ENCODE data around the gene CMTM8.
A peak's percentile ranks its signal among the peaks of the same experiment; 100 is the strongest.
"Not testable (repeated sequence)": the region's sequence is repeated elsewhere in the genome, so short reads cannot be mapped to it uniquely, and the experiment has no call there.

The CMTM8 gene

GRCh38 chr3:32216172-32216783 lies 22.2 kb upstream of the CMTM8 start:
- H3K27ac Mint-ChIP-seq = no peak overlapping the region
- no peak overlapping the region for H3K4me3 Mint-ChIP-seq
- DNase-seq = no peak
- H3K4me1 Mint-ChIP-seq (ENCODE audit: low read depth) = no peaks in the 10 kb centered on the region
- no peaks in the 10 kb centered on the region for H3K36me3 Mint-ChIP-seq (ENCODE audit: low read depth)
- peaks cover 11% of the 10 kb centered on the region for H3K27me3 Mint-ChIP-seq
- H3K9me3 Mint-ChIP-seq = peaks cover 9% of the 10 kb centered on the region

DNA sequence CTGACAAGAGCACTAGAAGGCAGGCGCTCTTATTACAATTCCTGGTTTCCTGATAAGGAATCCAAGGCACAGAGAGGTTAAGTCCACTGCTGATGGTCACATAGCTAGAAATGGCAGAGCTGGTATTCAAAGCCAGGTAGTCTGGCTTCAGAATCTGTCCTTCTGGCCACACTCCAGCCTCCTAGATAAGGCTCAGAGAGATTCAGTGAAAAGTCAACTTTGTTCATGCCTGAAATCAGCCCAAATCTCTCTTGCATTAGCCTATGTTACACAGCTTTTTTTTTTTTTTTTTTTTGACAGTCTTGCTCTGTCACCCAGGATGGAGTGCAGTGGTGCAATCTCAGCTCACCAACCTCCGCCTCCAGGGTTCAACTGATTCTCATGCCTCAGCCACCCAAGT lies 21.1 kb upstream of the CMTM8 start:
- no peak overlapping the region for H3K4me3 Mint-ChIP-seq
- peaks cover 9% of the 10 kb centered on the region for H3K9me3 Mint-ChIP-seq
- H3K36me3 Mint-ChIP-seq (ENCODE audit: low read depth) = no peaks in the 10 kb centered on the region
- H3K27me3 Mint-ChIP-seq = peaks cover 11% of the 10 kb centered on the region
- H3K27ac Mint-ChIP-seq = no peak overlapping the region
- no peaks in the 10 kb centered on the region for H3K4me1 Mint-ChIP-seq (ENCODE audit: low read depth)
- no peak for DNase-seq

- peaks cover 20% of the 10 kb centered on the region for H3K27me3 Mint-ChIP-seq
- no peak overlapping the region for H3K4me3 Mint-ChIP-seq
- no peaks in the 10 kb centered on the region for H3K36me3 Mint-ChIP-seq (ENCODE audit: low read depth)
- H3K4me1 Mint-ChIP-seq (ENCODE audit: low read depth) = no peaks in the 10 kb centered on the region
- no peak overlapping the region for H3K27ac Mint-ChIP-seq
- peaks cover 9% of the 10 kb centered on the region for H3K9me3 Mint-ChIP-seq
- DNase-seq = no peak
Observed at GRCh38 chr3:32219537-32219936, 18.9 kb upstream of the CMTM8 start.

GRCh38 chr3:32220006-32220405 lies 18.5 kb upstream of the CMTM8 start:
- Mint-ChIP-seq H3K9me3 (peaks cover 9% of the 10 kb centered on the region), H3K27me3 (peaks cover 20% of the 10 kb centered on the region), H3K4me1 (ENCODE audit: low read depth) (no peaks in the 10 kb centered on the region), H3K36me3 (ENCODE audit: low read depth) (no peaks in the 10 kb centered on the region), H3K27ac (no peak overlapping the region), H3K4me3 (no peak overlapping the region)
- DNase-seq = no peak

DNA sequence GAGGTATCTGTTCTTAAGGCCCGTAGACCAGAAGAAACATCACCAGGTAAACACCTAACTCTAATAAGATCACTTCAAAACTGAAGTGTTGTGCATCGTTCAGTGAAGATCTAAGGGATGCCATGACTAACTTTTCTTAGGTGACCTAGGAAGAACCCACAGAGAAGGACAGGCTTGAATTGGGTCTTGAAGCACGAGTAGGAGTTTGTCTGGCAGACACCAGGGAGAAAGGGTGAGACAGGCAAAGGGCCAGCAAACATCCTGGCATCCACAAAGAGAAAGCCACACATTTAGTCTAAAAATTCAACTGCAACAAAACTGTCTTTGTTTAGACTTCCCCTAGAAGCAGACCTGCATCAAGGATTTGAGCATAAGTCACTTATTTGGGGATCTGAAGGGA lies 15.5 kb upstream of the CMTM8 start:
- Mint-ChIP-seq H3K27me3 (peaks cover 18% of the 10 kb centered on the region), H3K9me3 (peaks cover 9% of the 10 kb centered on the region), H3K27ac (no peak overlapping the region), H3K4me3 (no peak overlapping the region), H3K36me3 (ENCODE audit: low read depth) (no peaks in the 10 kb centered on the region), H3K4me1 (ENCODE audit: low read depth) (peaks cover 4% of the 10 kb centered on the region)
- DNase-seq = no peak

GRCh38 chr3:32224016-32224516 lies 14.4 kb upstream of the CMTM8 start:
- no peak overlapping the region for H3K27ac Mint-ChIP-seq
- no peaks in the 10 kb centered on the region for H3K36me3 Mint-ChIP-seq (ENCODE audit: low read depth)
- no peak overlapping the region for H3K4me3 Mint-ChIP-seq
- H3K27me3 Mint-ChIP-seq = peaks cover 13% of the 10 kb centered on the region
- peaks cover 9% of the 10 kb centered on the region for H3K9me3 Mint-ChIP-seq
- H3K4me1 Mint-ChIP-seq (ENCODE audit: low read depth) = peaks cover 4% of the 10 kb centered on the region
- no peak for DNase-seq

DNA sequence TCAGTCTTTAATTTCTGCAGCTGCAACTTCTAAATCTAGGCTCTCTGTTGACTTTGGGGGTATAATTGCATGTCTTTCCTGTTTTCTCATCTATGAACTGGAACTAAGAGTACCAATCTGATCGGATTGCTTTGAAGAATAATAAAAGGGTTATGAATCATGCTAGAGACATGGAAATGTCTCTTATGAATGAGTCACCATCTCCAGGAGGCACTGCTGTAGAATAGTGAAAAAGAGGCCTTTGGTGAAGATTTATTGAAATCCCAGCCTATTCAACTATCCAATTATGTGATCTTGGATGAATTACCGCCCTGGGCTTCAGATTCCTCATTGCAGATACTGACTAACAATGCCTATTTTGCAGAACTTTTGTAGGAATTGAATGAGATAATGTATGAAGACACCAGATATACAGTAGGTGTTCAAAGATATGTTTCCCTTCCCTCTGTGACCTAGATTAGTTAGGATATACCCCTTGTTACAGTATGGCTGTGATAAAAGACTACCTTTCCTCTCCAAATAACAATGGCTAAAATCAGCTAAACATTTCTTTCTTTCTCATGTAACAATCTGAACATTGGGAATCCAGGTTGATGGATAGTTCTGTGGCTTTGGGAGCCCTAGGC lies 11.5 kb upstream of the CMTM8 start:
- peaks cover 4% of the 10 kb centered on the region for H3K4me1 Mint-ChIP-seq (ENCODE audit: low read depth)
- H3K27ac Mint-ChIP-seq = no peak overlapping the region
- DNase-seq = no peak
- no peaks in the 10 kb centered on the region for H3K9me3 Mint-ChIP-seq
- H3K27me3 Mint-ChIP-seq = peaks cover 13% of the 10 kb centered on the region
- no peak overlapping the region for H3K4me3 Mint-ChIP-seq
- no peaks in the 10 kb centered on the region for H3K36me3 Mint-ChIP-seq (ENCODE audit: low read depth)

DNA sequence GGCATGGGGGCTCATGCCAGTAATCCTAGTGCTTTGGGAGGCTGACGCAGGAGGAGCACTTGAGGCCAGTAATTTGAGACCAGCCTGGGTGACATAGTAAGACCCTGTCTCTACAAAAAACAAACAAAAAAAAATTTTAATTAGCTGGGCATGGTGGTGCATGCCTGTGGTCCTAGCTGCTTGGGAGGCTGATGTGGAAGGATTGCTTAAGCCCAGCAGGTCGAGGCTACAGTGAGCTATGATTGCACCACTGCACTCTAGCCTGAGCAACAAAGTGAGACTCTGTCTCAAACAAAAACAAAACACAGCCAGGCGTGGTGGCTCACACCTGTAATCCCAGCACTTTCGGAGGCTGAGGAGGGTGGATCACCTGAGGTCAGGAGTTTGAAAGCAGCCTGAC lies 9.7 kb upstream of the CMTM8 start:
- H3K36me3 Mint-ChIP-seq (ENCODE audit: low read depth); H3K9me3 Mint-ChIP-seq; H3K27ac Mint-ChIP-seq; H3K4me1 Mint-ChIP-seq (ENCODE audit: low read depth); DNase-seq; H3K4me3 Mint-ChIP-seq; H3K27me3 Mint-ChIP-seq: not testable (repeated sequence)

- peaks cover 3% of the 10 kb centered on the region for H3K27me3 Mint-ChIP-seq
- H3K4me3 Mint-ChIP-seq = no peak overlapping the region
- no peaks in the 10 kb centered on the region for H3K9me3 Mint-ChIP-seq
- H3K27ac Mint-ChIP-seq = no peak overlapping the region
- no peaks in the 10 kb centered on the region for H3K36me3 Mint-ChIP-seq (ENCODE audit: low read depth)
- no peak for DNase-seq
- H3K4me1 Mint-ChIP-seq (ENCODE audit: low read depth) = peaks cover 4% of the 10 kb centered on the region
Observed at GRCh38 chr3:32229565-32229964, 8.9 kb upstream of the CMTM8 start.

DNA sequence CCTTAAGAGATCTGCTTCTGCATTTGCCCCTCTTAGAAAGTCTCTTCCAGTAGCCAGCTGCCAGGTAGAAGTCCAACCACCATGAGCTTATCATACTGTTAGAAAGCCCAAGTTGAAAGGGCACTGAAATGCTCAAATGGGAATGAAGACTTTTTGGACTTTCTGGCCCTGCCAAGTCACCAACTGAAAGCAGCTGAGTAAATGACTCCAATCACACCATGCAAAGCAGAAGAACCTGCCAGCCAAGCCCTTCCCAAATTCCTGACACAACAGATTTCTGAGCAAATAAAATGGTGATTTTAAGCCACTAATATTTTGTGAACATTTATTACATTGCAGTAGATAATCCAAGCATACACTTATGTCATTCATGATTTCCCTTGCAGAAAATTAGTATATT lies 2.1 kb upstream of the CMTM8 start:
- Mint-ChIP-seq H3K27ac (no peak overlapping the region), H3K9me3 (peaks cover 9% of the 10 kb centered on the region), H3K4me3 (no peak overlapping the region), H3K4me1 (ENCODE audit: low read depth) (peaks cover 26% of the 10 kb centered on the region), H3K36me3 (ENCODE audit: low read depth) (no peaks in the 10 kb centered on the region), H3K27me3 (peaks cover 11% of the 10 kb centered on the region)
- no peak for DNase-seq

DNA sequence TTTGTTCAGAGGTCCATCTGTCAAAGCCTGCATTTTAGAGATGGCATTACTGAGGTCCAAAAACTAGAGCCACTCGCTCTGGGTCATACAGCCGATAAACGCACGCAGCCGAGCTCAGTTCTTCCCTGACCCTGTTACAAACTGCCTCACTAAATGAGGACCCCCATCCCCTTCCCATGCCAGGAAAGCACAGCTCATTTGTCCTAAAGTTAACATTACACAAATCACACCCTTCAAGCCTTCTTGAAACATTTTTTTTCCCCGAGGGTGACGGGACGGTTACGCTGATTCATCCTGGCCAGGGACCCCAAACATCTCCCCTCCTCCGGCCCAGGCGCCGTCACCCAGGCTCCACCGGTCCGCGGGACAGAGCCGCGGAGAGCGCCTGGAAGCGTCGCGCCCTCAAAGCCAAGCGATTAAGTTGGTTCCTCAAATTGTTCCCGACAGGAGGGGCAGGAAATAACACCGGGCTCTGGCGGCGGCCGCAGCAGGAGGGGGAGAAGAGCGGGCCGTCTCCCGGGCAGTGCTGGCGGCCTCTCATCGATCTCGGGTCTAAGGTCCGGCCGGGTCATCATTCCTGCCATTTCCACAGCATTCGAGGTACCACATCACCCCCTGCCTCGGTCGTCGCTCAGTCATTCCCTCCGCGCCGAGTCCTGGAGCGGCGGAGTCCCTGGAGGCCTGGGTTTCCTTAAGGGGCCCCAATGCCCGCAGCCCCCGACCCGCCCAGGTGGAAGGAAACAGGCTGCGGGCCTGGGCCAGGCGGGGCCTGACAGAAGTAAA lies 619 bp upstream of the CMTM8 start:
- H3K4me1 Mint-ChIP-seq (ENCODE audit: low read depth) = peaks cover 27% of the 10 kb centered on the region
- H3K27ac Mint-ChIP-seq = no peak overlapping the region
- no peak for DNase-seq
- H3K36me3 Mint-ChIP-seq (ENCODE audit: low read depth) = no peaks in the 10 kb centered on the region
- peaks cover 11% of the 10 kb centered on the region for H3K27me3 Mint-ChIP-seq
- peak overlapping the region; percentile 68 for H3K4me3 Mint-ChIP-seq
- peaks cover 9% of the 10 kb centered on the region for H3K9me3 Mint-ChIP-seq

GRCh38 chr3:32239307-32240158 lies 1.1 kb downstream of the CMTM8 start:
- Mint-ChIP-seq H3K36me3 (ENCODE audit: low read depth) (no peaks in the 10 kb centered on the region), H3K4me3 (peak overlapping the region; percentile 82), H3K4me1 (ENCODE audit: low read depth) (peaks cover 38% of the 10 kb centered on the region), H3K27ac (peak overlapping the region; percentile 32), H3K9me3 (peaks cover 9% of the 10 kb centered on the region), H3K27me3 (peaks cover 11% of the 10 kb centered on the region)
- DNase-seq = peak; percentile 48

- Mint-ChIP-seq H3K27ac (no peak overlapping the region), H3K4me3 (peak overlapping the region; percentile 82), H3K4me1 (ENCODE audit: low read depth) (peaks cover 44% of the 10 kb centered on the region), H3K9me3 (peaks cover 9% of the 10 kb centered on the region), H3K27me3 (peaks cover 11% of the 10 kb centered on the region), H3K36me3 (ENCODE audit: low read depth) (no peaks in the 10 kb centered on the region)
- DNase-seq = no peak
Observed at GRCh38 chr3:32240159-32240545, 1.7 kb downstream of the CMTM8 start.

DNA sequence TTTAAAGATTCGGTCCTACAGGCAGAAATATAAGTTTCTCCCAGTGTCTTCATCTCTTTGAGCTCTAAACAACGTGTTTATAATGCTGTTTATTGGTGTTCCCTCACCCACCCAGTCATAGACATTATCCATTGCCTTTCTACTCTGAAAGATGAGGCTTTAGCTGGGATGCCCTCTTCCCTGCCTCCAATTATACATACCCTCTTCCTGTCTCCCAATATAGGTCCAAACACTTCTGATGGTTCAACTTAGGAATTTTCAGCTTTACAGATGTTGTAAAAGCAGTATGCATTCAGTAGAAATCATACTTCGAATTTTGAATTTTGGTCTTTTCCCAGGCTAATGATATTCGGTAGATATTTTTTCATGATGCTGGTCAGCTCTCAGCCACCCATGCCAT lies 2.6 kb downstream of the CMTM8 start:
- H3K4me1 Mint-ChIP-seq (ENCODE audit: low read depth) = peaks cover 51% of the 10 kb centered on the region
- no peak overlapping the region for H3K27ac Mint-ChIP-seq
- H3K4me3 Mint-ChIP-seq = no peak overlapping the region
- peaks cover 11% of the 10 kb centered on the region for H3K27me3 Mint-ChIP-seq
- H3K9me3 Mint-ChIP-seq = peaks cover 9% of the 10 kb centered on the region
- DNase-seq = no peak
- H3K36me3 Mint-ChIP-seq (ENCODE audit: low read depth) = no peaks in the 10 kb centered on the region

Measured in activated T-cell treated with anti-CD3 and anti-CD28 coated beads, Interleukin-2, amount 50 U/mL, for 24 hours (primary cell).